Measurements from ENCODE around the gene AP3S2.

The AP3S2 gene

GRCh38 chr15:89817701-89818280 is 76.0 kb downstream of the AP3S2 start:
- Histone ChIP-seq H3K4me3 (ENCODE audit: low read length) (no peak overlapping the region), H2AFZ (ENCODE audit: low read length) (no peak overlapping the region), H3K36me3 (replicated peaks; ENCODE audit: insufficient read depth, low read length) (no peaks in the 10 kb centered on the region), H3F3A (ENCODE audit: insufficient read depth, low read length) (no peaks in the 10 kb centered on the region), H3K27me3 (replicated peaks; ENCODE audit: insufficient read depth, low read length) (no peaks in the 10 kb centered on the region), H3K79me2 (ENCODE audit: low read length) (no peaks in the 10 kb centered on the region), H3K9me3 (replicated peaks; ENCODE audit: insufficient read depth, low read length) (no peaks in the 10 kb centered on the region), H3K27ac (ENCODE audit: low read length) (no peak overlapping the region), H3K4me1 (ENCODE audit: low read length) (no peaks in the 10 kb centered on the region), H3K9me2 (replicated peaks; ENCODE audit: insufficient read depth, low read length) (no peaks in the 10 kb centered on the region), H3K4me2 (ENCODE audit: low read depth, low read length) (no peak overlapping the region), H4K20me1 (ENCODE audit: insufficient read depth, low read length) (no peaks in the 10 kb centered on the region), H3K9ac (ENCODE audit: low read length) (no peak overlapping the region)
- DNase-seq = no peak
- TF ChIP-seq CTCF (IDR thresholded peaks at IDR 0.05; ENCODE audit: low read length) (no peak), EZH2 (optimal IDR thresholded peaks at IDR 0.05; ENCODE audit: low read depth, low read length) (no peak)

DNA sequence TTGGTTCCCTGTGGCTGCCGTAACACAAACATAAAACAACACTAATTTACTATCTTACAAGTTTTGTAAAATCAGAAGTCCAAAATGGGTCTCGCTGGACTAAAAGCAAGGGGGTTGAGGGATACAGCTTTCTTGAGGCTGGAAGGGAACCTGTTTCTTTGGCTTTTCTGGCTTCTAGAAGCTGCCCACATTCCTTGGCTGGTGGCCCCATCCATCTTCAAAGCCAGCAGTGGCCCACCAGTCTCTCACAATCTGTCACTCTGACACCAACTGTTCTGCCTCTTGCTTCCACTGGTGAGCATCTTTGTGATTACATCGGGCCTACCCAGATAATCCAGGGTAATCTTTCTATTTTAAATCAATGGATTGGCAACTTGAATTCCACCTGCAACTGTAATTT is 78.0 kb downstream of the AP3S2 start:
- H3K4me3 ChIP-seq (ENCODE audit: low read length) = no peak overlapping the region
- no peak overlapping the region for H2AFZ ChIP-seq (ENCODE audit: low read length)
- H3K36me3 ChIP-seq (replicated peaks; ENCODE audit: insufficient read depth, low read length) = no peaks in the 10 kb centered on the region
- no peak overlapping the region for H3K27ac ChIP-seq (ENCODE audit: low read length)
- H3K9me2 ChIP-seq (replicated peaks; ENCODE audit: insufficient read depth, low read length) = no peaks in the 10 kb centered on the region
- no peaks in the 10 kb centered on the region for H3K79me2 ChIP-seq (ENCODE audit: low read length)
- H3F3A ChIP-seq (ENCODE audit: insufficient read depth, low read length) = no peaks in the 10 kb centered on the region
- no peak for TF ChIP-seq EZH2 (optimal IDR thresholded peaks at IDR 0.05; ENCODE audit: low read depth, low read length)
- TF ChIP-seq CTCF (IDR thresholded peaks at IDR 0.05; ENCODE audit: low read length) = no peak
- no peak for TF ChIP-seq EZH2phosphoT487 (IDR thresholded peaks at IDR 0.05; ENCODE audit: low read length)
- no peak overlapping the region for H3K4me2 ChIP-seq (ENCODE audit: low read depth, low read length)
- no peaks in the 10 kb centered on the region for H4K20me1 ChIP-seq (ENCODE audit: insufficient read depth, low read length)
- H3K4me1 ChIP-seq (ENCODE audit: low read length) = no peaks in the 10 kb centered on the region
- no peaks in the 10 kb centered on the region for H3K27me3 ChIP-seq (replicated peaks; ENCODE audit: insufficient read depth, low read length)
- H3K9ac ChIP-seq (ENCODE audit: low read length) = no peak overlapping the region
- DNase-seq = no peak
- H3K9me3 ChIP-seq (replicated peaks; ENCODE audit: insufficient read depth, low read length) = no peaks in the 10 kb centered on the region

GRCh38 chr15:89814112-89814742 is 79.6 kb downstream of the AP3S2 start:
- Histone ChIP-seq H3F3A (ENCODE audit: insufficient read depth, low read length) (no peaks in the 10 kb centered on the region), H2AFZ (ENCODE audit: low read length) (no peak overlapping the region), H3K9ac (ENCODE audit: low read length) (no peak overlapping the region), H3K27ac (ENCODE audit: low read length) (no peak overlapping the region), H3K4me2 (ENCODE audit: low read depth, low read length) (no peak overlapping the region), H3K9me3 (replicated peaks; ENCODE audit: insufficient read depth, low read length) (no peaks in the 10 kb centered on the region), H3K4me3 (ENCODE audit: low read length) (no peak overlapping the region), H3K27me3 (replicated peaks; ENCODE audit: insufficient read depth, low read length) (no peaks in the 10 kb centered on the region), H3K79me2 (ENCODE audit: low read length) (no peaks in the 10 kb centered on the region), H3K9me2 (replicated peaks; ENCODE audit: insufficient read depth, low read length) (no peaks in the 10 kb centered on the region), H4K20me1 (ENCODE audit: insufficient read depth, low read length) (no peaks in the 10 kb centered on the region), H3K36me3 (replicated peaks; ENCODE audit: insufficient read depth, low read length) (no peaks in the 10 kb centered on the region), H3K4me1 (ENCODE audit: low read length) (no peaks in the 10 kb centered on the region)
- no peak for TF ChIP-seq EZH2 (optimal IDR thresholded peaks at IDR 0.05; ENCODE audit: low read depth, low read length)
- no peak for TF ChIP-seq EZH2phosphoT487 (IDR thresholded peaks at IDR 0.05; ENCODE audit: low read length)
- TF ChIP-seq CTCF (IDR thresholded peaks at IDR 0.05; ENCODE audit: low read length) = no peak
- DNase-seq = no peak
